NCI-H524 (cell line): ENCODE data around the gene MDGA2.
A peak's percentile ranks its signal among the peaks of the same experiment; 100 is the strongest.
"Not testable (repeated sequence)": the region's sequence is repeated elsewhere in the genome, so short reads cannot be mapped to it uniquely, and the experiment has no call there.

Source experiments
- DNase-seq, 2 experiments: peaks; one replicate each; lab custom pipeline; 2025; lab: John Stamatoyannopoulos, UW

The MDGA2 gene

GRCh38 chr14:47240748-47241437, 434.5 kb downstream of the MDGA2 start:
- peak in 1 of 2 experiments; percentile 11 for DNase-seq

GRCh38 chr14:47235619-47236018, 439.8 kb downstream of the MDGA2 start:
- DNase-seq: no peak

- DNase-seq: no peak
Measured at GRCh38 chr14:47226877-47227520, 448.4 kb downstream of the MDGA2 start.

- DNase-seq: no peak
Measured at GRCh38 chr14:47223656-47224055, 451.7 kb downstream of the MDGA2 start.

- no peak for DNase-seq
Measured at GRCh38 chr14:47220096-47220495, 455.3 kb downstream of the MDGA2 start.

GRCh38 chr14:47211263-47211662, 464.1 kb downstream of the MDGA2 start:
- DNase-seq: no peak

- DNase-seq: no peak
Measured at GRCh38 chr14:47210099-47210498, 465.3 kb downstream of the MDGA2 start.

- DNase-seq: no peak
Measured at GRCh38 chr14:47208434-47208833, 467.0 kb downstream of the MDGA2 start.

- peak in 1 of 2 experiments; percentile 26 for DNase-seq
Measured at GRCh38 chr14:47207617-47208016, 467.8 kb downstream of the MDGA2 start.

- no peak for DNase-seq
Measured at GRCh38 chr14:47200740-47201139, 474.7 kb downstream of the MDGA2 start.

GRCh38 chr14:47195582-47195981, 479.8 kb downstream of the MDGA2 start:
- no peak for DNase-seq

- DNase-seq: no peak
Measured at GRCh38 chr14:47194055-47194454, 481.4 kb downstream of the MDGA2 start.

GRCh38 chr14:47192203-47192602, 483.2 kb downstream of the MDGA2 start:
- not testable (repeated sequence) for DNase-seq

GRCh38 chr14:47191700-47192099, 483.7 kb downstream of the MDGA2 start:
- no peak for DNase-seq

- no peak for DNase-seq
Measured at GRCh38 chr14:47189911-47190484, 485.4 kb downstream of the MDGA2 start.

- DNase-seq: peak; percentile 85 to 98
Measured at GRCh38 chr14:47186486-47186885, 488.9 kb downstream of the MDGA2 start.

GRCh38 chr14:47179906-47180305, 495.5 kb downstream of the MDGA2 start:
- DNase-seq: no peak

- not testable (repeated sequence) for DNase-seq
Measured at GRCh38 chr14:47171896-47172295, 503.5 kb downstream of the MDGA2 start.

GRCh38 chr14:47167402-47167801, 508.0 kb downstream of the MDGA2 start:
- no peak for DNase-seq

GRCh38 chr14:47155395-47155794, 520.0 kb downstream of the MDGA2 start:
- no peak for DNase-seq

GRCh38 chr14:47154276-47154797, 521.1 kb downstream of the MDGA2 start:
- DNase-seq: no peak

GRCh38 chr14:47153746-47154145, 521.7 kb downstream of the MDGA2 start:
- DNase-seq: no peak

GRCh38 chr14:47150267-47150666, 525.1 kb downstream of the MDGA2 start:
- no peak for DNase-seq
